GM12878 (cell line): Measurements from ENCODE around the gene MAGEB17. TPM values are rescaled to one million over a fixed set of nuclear protein-coding genes. Genes with fewer than 3 reads are reported as not detected.

Experiments used
- ATAC-seq: fragments of 200-7000 bp; cut with Tn5 transposase; 3 replicates; pipeline ENCODE4 v1.9.1; 2020; ENCODE audit warnings: mild to moderate bottlenecking, moderate library complexity
- BruUV-seq: library from RNA; stranded (reverse); fragments of 400-500 nt; replicated peaks from 2 replicates; lab custom pipeline; 2021; lab: Mats Ljungman, UMichigan
- CTCF ChIA-PET: fragments of 300-600 bp; sonication (Branson Sonifier 250); formaldehyde crosslinking; extraction: SDS; loops from one replicate; lab custom pipeline; 2021; ENCODE audit warnings: inconsistent platforms; lab: Yijun Ruan, JAX
- POLR2A ChIA-PET: fragments of 350-600 bp; formaldehyde crosslinking; extraction: SDS; loops from one replicate; lab custom pipeline; 2021; ENCODE audit warnings: inconsistent platforms; lab: Charles Lee
- RAD21 ChIA-PET: fragments of 300-600 bp; sonication (Branson Sonifier 250); formaldehyde crosslinking; loops from one replicate; lab custom pipeline; 2023; ENCODE audit warnings: antibody characterized with exemption; ENCODE audit not compliant: unreplicated experiment; lab: Charles Lee
- SMC1A ChIA-PET: fragments of 300-600 bp; sonication (Branson Sonifier 250); formaldehyde crosslinking; loops from one replicate; lab custom pipeline; 2023; ENCODE audit not compliant: unreplicated experiment, uncharacterized antibody; lab: Charles Lee
- DNase-seq: peaks from one replicate; pipeline ENCODE4 v3.0.0-alpha.2; 2011; ENCODE audit warnings: low read depth, low spot score
- FAIRE-seq: peaks from 3 replicates; lab custom pipeline; 2011; peaks lifted over from hg19 to GRCh38; lab: Jason Lieb, UNC
- H2AFZ ChIP-seq: 2 replicates; pipeline ENCODE4 v1.6.0; 2011; ENCODE audit warnings: low read depth, low read length, control low read depth; ENCODE audit not compliant: control insufficient read depth
- H3K27ac ChIP-seq: 2 replicates; pipeline ENCODE4 v1.5.1; 2011; ENCODE audit warnings: control low read depth; ENCODE audit not compliant: control insufficient read depth, insufficient read depth
- H3K27me3 ChIP-seq, 2 experiments: replicated peaks in 1 of 2; 2 replicates each; pipeline versions ENCODE4 v1.6.0 to v1.6.1; 2011; ENCODE audit warnings: low read length in 1 of 2; ENCODE audit not compliant: control insufficient read depth in 2 of 2, insufficient read depth in 2 of 2
- H3K36me3 ChIP-seq, 2 experiments: 2 replicates each; pipeline ENCODE4 v1.5.1; 2011; ENCODE audit warnings: low read length in 1 of 2; ENCODE audit not compliant: control insufficient read depth in 2 of 2, insufficient read depth in 2 of 2
- H3K4me1 ChIP-seq: 2 replicates; pipeline ENCODE4 v1.6.1; 2011; ENCODE audit warnings: mild to moderate bottlenecking, low read length, moderate library complexity, mixed read lengths; ENCODE audit not compliant: control insufficient read depth, insufficient read depth
- H3K4me2 ChIP-seq: 2 replicates; pipeline ENCODE4 v1.6.0; 2011; ENCODE audit warnings: control low read depth; ENCODE audit not compliant: control insufficient read depth, insufficient read depth
- H3K4me3 ChIP-seq: fragments of 200-600 bp; sonication (generic); 2 replicates; pipeline ENCODE4 v1.5.1; 2016
- H3K79me2 ChIP-seq: 2 replicates; pipeline ENCODE4 v1.6.0; 2011; ENCODE audit warnings: low read length; ENCODE audit not compliant: control insufficient read depth, insufficient read depth
- H3K9ac ChIP-seq: 2 replicates; pipeline ENCODE4 v1.8.0; 2011; ENCODE audit warnings: low read length, control low read depth, mixed read lengths; ENCODE audit not compliant: control insufficient read depth, insufficient read depth
- H3K9me3 ChIP-seq: replicated peaks from 3 replicates; pipeline ENCODE4 v1.5.1; 2011; ENCODE audit warnings: mild to moderate bottlenecking, low read length; ENCODE audit not compliant: control insufficient read depth, insufficient read depth
- H4K20me1 ChIP-seq: 2 replicates; pipeline ENCODE4 v1.6.0; 2011; ENCODE audit not compliant: control insufficient read depth, insufficient read depth
- EED ChIP-seq: sonication (generic); IDR thresholded peaks from 2 replicates; pipeline ENCODE4 v1.6.1; 2016; ENCODE audit warnings: antibody characterized with exemption, low read depth
- NFIC ChIP-seq: IDR thresholded peaks from 2 replicates; pipeline ENCODE4 v1.6.1; 2012; ENCODE audit warnings: low read depth, mild to moderate bottlenecking, inconsistent platforms, low read length, moderate library complexity
- WGBS: methylation state at CpG from one replicate; pipeline ENCODE4 v1.1.6; 2016; ENCODE audit warnings: low lambda C conversion rate; ENCODE audit not compliant: insufficient replicate concordance, insufficient coverage; ENCODE audit errors: missing lambda C conversion rate; 5-methylcytosine and 5-hydroxymethylcytosine counted together
- in situ Hi-C: fragments of 300-500 bp; cut with MboI; formaldehyde crosslinking; loops from 9 replicates; pipeline ENCODE4 v1.14.3; 2018; ENCODE audit warnings: mixed read lengths
- intact Hi-C: fragments of 100-400 bp; cut with micrococcal nuclease; formaldehyde crosslinking; loops from one replicate; pipeline ENCODE4 v1.14.2; 2022; ENCODE audit not compliant: unreplicated experiment
- polyA plus RNA-seq, 11 experiments: library from polyadenylated mRNA; depleted of rRNA in 4 of 11; unstranded in 6 of 11; stranded (reverse) in 5 of 11; fragments of >200 nt; fragmentation: Nextera tagmentation in 4 of 11; fragmentation: Illumina TruSeq in 1 of 11; extraction: Ambion mirVana in 4 of 11; extraction: Trizol in 1 of 11; gene quantifications; 1 replicate in 1 of 11; 2 replicates in 10 of 11; pipeline versions ENCODE4 v1.2.1 to v1.2.3, GENCODE V29; 2011 to 2016; ENCODE audit warnings: inconsistent platforms in 2 of 11, missing spikeins in 2 of 11, low read depth in 1 of 11
- total RNA-seq, 4 experiments: library from RNA; depleted of rRNA in 3 of 4; stranded (reverse); fragments of >200 nt in 3 of 4; fragmentation: Illumina TruSeq in 1 of 4; extraction: Trizol in 1 of 4; gene quantifications; 2 replicates each; pipeline versions ENCODE4 v1.2.1 to v1.2.3, GENCODE V29; 2013 to 2021
- TF ChIP-seq, protein P1 (sequence below): fragments of 450-650 bp; IDR thresholded peaks from 2 replicates; pipeline ENCODE4 v1.6.1; 2017; ENCODE audit warnings: mild to moderate bottlenecking
- TF ChIP-seq, protein P2 (sequence below): IDR thresholded peaks from 2 replicates; pipeline ENCODE4 v1.6.1; 2012; ENCODE audit warnings: improper control_type of control experiment, low read depth, low read length; ENCODE audit not compliant: insufficient replicate concordance

The MAGEB17 gene
- total and polyA plus RNA-seq, 10 of the 15 experiments (the other 5 are each of a cell fraction or from before 2014, with no cell fraction given), result 0.05 to 0.21 TPM; not detected in 8

DNA sequence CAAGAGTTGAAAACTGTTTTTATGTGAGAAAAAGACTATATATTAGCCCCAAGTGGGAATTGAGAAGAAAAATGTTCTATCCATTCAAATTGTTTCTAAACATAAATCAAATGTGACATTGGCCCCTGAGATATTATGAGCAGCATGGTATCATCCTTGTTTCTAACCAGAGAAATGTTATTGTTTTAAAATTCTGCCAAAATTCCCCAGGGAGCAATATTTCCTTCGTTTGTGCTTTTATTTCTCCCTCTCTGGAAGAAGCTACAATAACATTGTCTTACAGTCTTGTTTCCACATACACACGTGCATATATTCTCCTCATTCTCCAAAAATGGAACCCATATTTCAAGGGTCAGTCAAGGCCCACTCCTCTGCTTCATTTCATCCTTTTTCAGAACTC lies 46.7 kb downstream of the MAGEB17 start:
- ChIA-PET CTCF (interaction anchor here (0.6 to 1.3 kb wide), 5 partner anchors 14 to 283 kb away, joined by 3 to 6 read pairs (median 4); partner anchors contain the start of gene GRPR), POLR2A (no interaction called here), SMC1A (interaction anchor here (0.7 kb wide), 1 partner anchor 15 kb away, joined by 3 read pairs; no protein-coding TSS in a partner anchor), RAD21 (no interaction called here)
- no peak for FAIRE-seq
- Histone ChIP-seq H3K9ac (no peak overlapping the region), H3K36me3 (no peaks in the 10 kb centered on the region), H4K20me1 (no peaks in the 10 kb centered on the region), H3K27ac (no peak overlapping the region), H3K4me1 (no peaks in the 10 kb centered on the region), H3K27me3 (no peaks in the 10 kb centered on the region), H3K4me2 (no peak overlapping the region), H3K9me3 (no peaks in the 10 kb centered on the region), H3K79me2 (no peaks in the 10 kb centered on the region), H2AFZ (no peak overlapping the region), H3K4me3 (no peak overlapping the region)
- intact Hi-C loops, result loop anchor here (5.0 to 10.0 kb wide), 4 partner anchors 77 to 397 kb away; partner anchors contain the start of gene AP1S2
- TF ChIP-seq EED (no peak), NFIC (no peak)
- TF ChIP-seq, protein P1, sequence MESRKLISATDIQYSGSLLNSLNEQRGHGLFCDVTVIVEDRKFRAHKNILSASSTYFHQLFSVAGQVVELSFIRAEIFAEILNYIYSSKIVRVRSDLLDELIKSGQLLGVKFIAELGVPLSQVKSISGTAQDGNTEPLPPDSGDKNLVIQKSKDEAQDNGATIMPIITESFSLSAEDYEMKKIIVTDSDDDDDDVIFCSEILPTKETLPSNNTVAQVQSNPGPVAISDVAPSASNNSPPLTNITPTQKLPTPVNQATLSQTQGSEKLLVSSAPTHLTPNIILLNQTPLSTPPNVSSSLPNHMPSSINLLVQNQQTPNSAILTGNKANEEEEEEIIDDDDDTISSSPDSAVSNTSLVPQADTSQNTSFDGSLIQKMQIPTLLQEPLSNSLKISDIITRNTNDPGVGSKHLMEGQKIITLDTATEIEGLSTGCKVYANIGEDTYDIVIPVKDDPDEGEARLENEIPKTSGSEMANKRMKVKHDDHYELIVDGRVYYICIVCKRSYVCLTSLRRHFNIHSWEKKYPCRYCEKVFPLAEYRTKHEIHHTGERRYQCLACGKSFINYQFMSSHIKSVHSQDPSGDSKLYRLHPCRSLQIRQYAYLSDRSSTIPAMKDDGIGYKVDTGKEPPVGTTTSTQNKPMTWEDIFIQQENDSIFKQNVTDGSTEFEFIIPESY, result no peak
- TF ChIP-seq, protein P2, sequence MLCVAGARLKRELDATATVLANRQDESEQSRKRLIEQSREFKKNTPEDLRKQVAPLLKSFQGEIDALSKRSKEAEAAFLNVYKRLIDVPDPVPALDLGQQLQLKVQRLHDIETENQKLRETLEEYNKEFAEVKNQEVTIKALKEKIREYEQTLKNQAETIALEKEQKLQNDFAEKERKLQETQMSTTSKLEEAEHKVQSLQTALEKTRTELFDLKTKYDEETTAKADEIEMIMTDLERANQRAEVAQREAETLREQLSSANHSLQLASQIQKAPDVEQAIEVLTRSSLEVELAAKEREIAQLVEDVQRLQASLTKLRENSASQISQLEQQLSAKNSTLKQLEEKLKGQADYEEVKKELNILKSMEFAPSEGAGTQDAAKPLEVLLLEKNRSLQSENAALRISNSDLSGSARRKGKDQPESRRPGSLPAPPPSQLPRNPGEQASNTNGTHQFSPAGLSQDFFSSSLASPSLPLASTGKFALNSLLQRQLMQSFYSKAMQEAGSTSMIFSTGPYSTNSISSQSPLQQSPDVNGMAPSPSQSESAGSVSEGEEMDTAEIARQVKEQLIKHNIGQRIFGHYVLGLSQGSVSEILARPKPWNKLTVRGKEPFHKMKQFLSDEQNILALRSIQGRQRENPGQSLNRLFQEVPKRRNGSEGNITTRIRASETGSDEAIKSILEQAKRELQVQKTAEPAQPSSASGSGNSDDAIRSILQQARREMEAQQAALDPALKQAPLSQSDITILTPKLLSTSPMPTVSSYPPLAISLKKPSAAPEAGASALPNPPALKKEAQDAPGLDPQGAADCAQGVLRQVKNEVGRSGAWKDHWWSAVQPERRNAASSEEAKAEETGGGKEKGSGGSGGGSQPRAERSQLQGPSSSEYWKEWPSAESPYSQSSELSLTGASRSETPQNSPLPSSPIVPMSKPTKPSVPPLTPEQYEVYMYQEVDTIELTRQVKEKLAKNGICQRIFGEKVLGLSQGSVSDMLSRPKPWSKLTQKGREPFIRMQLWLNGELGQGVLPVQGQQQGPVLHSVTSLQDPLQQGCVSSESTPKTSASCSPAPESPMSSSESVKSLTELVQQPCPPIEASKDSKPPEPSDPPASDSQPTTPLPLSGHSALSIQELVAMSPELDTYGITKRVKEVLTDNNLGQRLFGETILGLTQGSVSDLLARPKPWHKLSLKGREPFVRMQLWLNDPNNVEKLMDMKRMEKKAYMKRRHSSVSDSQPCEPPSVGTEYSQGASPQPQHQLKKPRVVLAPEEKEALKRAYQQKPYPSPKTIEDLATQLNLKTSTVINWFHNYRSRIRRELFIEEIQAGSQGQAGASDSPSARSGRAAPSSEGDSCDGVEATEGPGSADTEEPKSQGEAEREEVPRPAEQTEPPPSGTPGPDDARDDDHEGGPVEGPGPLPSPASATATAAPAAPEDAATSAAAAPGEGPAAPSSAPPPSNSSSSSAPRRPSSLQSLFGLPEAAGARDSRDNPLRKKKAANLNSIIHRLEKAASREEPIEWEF, result no peak
- 0% methylated on average over 2 of the region's 2 CpGs for WGBS
- no peak for ATAC-seq
- BruUV-seq, result no TSS peak
- in situ Hi-C loops, result no loop called here
- DNase-seq, result no peak
